ENCODE data around the gene COX15. TPM values are rescaled to one million over a fixed set of nuclear protein-coding genes. Genes with fewer than 3 reads are reported as not detected.

Gene COX15
- total and polyA plus RNA-seq, 2 donors (not counting 3 experiments of a cell fraction or from before 2014, with no cell fraction given) = 16.6 to 34.6 TPM

GRCh38 chr10:99709480-99710229 is 22.3 kb downstream of the COX15 start:
- Histone ChIP-seq H2AFZ (ENCODE audit: low read depth, low read length) (no peak overlapping the region), H3K4me2 (ENCODE audit: insufficient read depth, low read length) (no peak overlapping the region), H4K20me1 (replicated peaks; ENCODE audit: control insufficient read depth, extremely low read depth, insufficient read depth, low read length) (no peaks in the 10 kb centered on the region), H3K4me1 (ENCODE audit: control insufficient read depth, extremely low read depth, insufficient read depth, low read length) (no peaks in the 10 kb centered on the region), H3K27me3 (ENCODE audit: control insufficient read depth in 2 of 2, insufficient read depth in 2 of 2, low read length in 2 of 2) (no peaks in the 10 kb centered on the region), H3K9ac (replicated peaks; ENCODE audit: extremely low read depth, insufficient read depth, low read length) (no peak overlapping the region), H3K79me2 (ENCODE audit: control insufficient read depth, insufficient read depth, low read length) (no peaks in the 10 kb centered on the region), H3K36me3 (ENCODE audit: control insufficient read depth in 2 of 2, extremely low read depth in 1 of 2, insufficient read depth in 2 of 2, low read length in 2 of 2) (peaks cover 11 to 13% of the 10 kb centered on the region in 2 experiments), H3K4me3 (replicated peaks in 1 of 3; ENCODE audit: insufficient read depth in 1 of 3, low read depth in 1 of 3, low read length in 3 of 3) (no peak overlapping the region), H3K27ac (ENCODE audit: insufficient read depth, low read depth, low read length) (no peak overlapping the region), H3K9me3 (replicated peaks; ENCODE audit: control insufficient read depth, insufficient read depth, low read length) (no peaks in the 10 kb centered on the region), H3K9me1 (replicated peaks; ENCODE audit: control insufficient read depth, extremely low read depth, insufficient read depth, low read length) (no peaks in the 10 kb centered on the region)
- CTCF ChIA-PET = interaction anchor here (1.1 to 2.4 kb wide), 7 partner anchors 12 to 149 kb away, joined by 3 to 6 read pairs (median 3); no protein-coding TSS in a partner anchor
- dilution Hi-C loops (cut with MboI; ENCODE audit: extremely low pct_ligation_motif_present, low sequenced_read_pairs) = no loop called here
- no TSS peak for BruUV-seq (replicated peaks)
- no peak for TF ChIP-seq FOS (IDR thresholded peaks at IDR 0.05; ENCODE audit: borderline replicate concordance, insufficient read depth, low read length)
- no peak for TF ChIP-seq POLR2AphosphoS5 (IDR thresholded peaks at IDR 0.05; ENCODE audit: insufficient read depth, low read depth, low read length)
- TF ChIP-seq MAX (IDR thresholded peaks at IDR 0.05; ENCODE audit: insufficient read depth, insufficient read length) = no peak
- intact Hi-C loops (cut with micrococcal nuclease) = loop anchor here (2.0 to 5.0 kb wide), 3 partner anchors 89 to 317 kb away; partner anchors contain the start of gene SLC25A28
- DNase-seq (ENCODE audit: low read depth, low spot score) = no peak
- POLR2A ChIA-PET = no interaction called here
- FAIRE-seq = no peak

- no peak overlapping the region for H2AFZ ChIP-seq (ENCODE audit: low read depth, low read length)
- no peak for DNase-seq (ENCODE audit: low read depth, low spot score)
- dilution Hi-C loops (cut with MboI; ENCODE audit: extremely low pct_ligation_motif_present, low sequenced_read_pairs) = no loop called here
- ChIA-PET CTCF (interaction anchor here (0.9 to 2.4 kb wide), 3 partner anchors 12 to 273 kb away, joined by 3 to 6 read pairs (median 3); no protein-coding TSS in a partner anchor), POLR2A (no interaction called here)
- H3K79me2 ChIP-seq (ENCODE audit: control insufficient read depth, insufficient read depth, low read length) = no peaks in the 10 kb centered on the region
- no TSS peak for BruUV-seq (replicated peaks)
- no peaks in the 10 kb centered on the region for H3K27me3 ChIP-seq (ENCODE audit: control insufficient read depth in 2 of 2, insufficient read depth in 2 of 2, low read length in 2 of 2)
- no peaks in the 10 kb centered on the region for H3K9me1 ChIP-seq (replicated peaks; ENCODE audit: control insufficient read depth, extremely low read depth, insufficient read depth, low read length)
- intact Hi-C loops (cut with micrococcal nuclease) = no loop called here
- H3K36me3 ChIP-seq (ENCODE audit: control insufficient read depth in 2 of 2, extremely low read depth in 1 of 2, insufficient read depth in 2 of 2, low read length in 2 of 2) = peaks cover 13 to 17% of the 10 kb centered on the region in 2 experiments
- no peak overlapping the region for H3K27ac ChIP-seq (ENCODE audit: insufficient read depth, low read depth, low read length)
- H3K4me2 ChIP-seq (ENCODE audit: insufficient read depth, low read length) = no peak overlapping the region
- H3K9ac ChIP-seq (replicated peaks; ENCODE audit: extremely low read depth, insufficient read depth, low read length) = no peak overlapping the region
- no peak for FAIRE-seq
- H3K4me1 ChIP-seq (ENCODE audit: control insufficient read depth, extremely low read depth, insufficient read depth, low read length) = no peaks in the 10 kb centered on the region
- no peak overlapping the region for H3K4me3 ChIP-seq (replicated peaks in 1 of 3; ENCODE audit: insufficient read depth in 1 of 3, low read depth in 1 of 3, low read length in 3 of 3)
- H3K9me3 ChIP-seq (replicated peaks; ENCODE audit: control insufficient read depth, insufficient read depth, low read length) = no peaks in the 10 kb centered on the region
- no peak for TF ChIP-seq CTCF (IDR thresholded peaks at IDR 0.05; ENCODE audit: extremely low read depth in 1 of 2, insufficient read depth in 1 of 2, low read depth in 1 of 2, low read length in 2 of 2)
- TF ChIP-seq MYC (IDR thresholded peaks at IDR 0.05; ENCODE audit: low read depth, low read length) = no peak
- TF ChIP-seq MAX (IDR thresholded peaks at IDR 0.05; ENCODE audit: insufficient read depth, insufficient read length) = no peak
- no peak for TF ChIP-seq POLR2AphosphoS5 (IDR thresholded peaks at IDR 0.05; ENCODE audit: insufficient read depth, low read depth, low read length)
- no peak for TF ChIP-seq FOS (IDR thresholded peaks at IDR 0.05; ENCODE audit: borderline replicate concordance, insufficient read depth, low read length)
- TF ChIP-seq JUN (IDR thresholded peaks at IDR 0.05; ENCODE audit: borderline replicate concordance, insufficient read depth, insufficient read length, low read depth) = no peak
- TF ChIP-seq EZH2 (IDR thresholded peaks at IDR 0.05; ENCODE audit: borderline replicate concordance, low read depth, low read length, severe bottlenecking) = no peak
- TF ChIP-seq GATA2 (IDR thresholded peaks at IDR 0.05; ENCODE audit: insufficient read depth, insufficient read length, low read depth, low read length) = no peak
- no peak for TF ChIP-seq POLR2A (IDR thresholded peaks at IDR 0.05; ENCODE audit: low read depth, low read length)
- H4K20me1 ChIP-seq (replicated peaks; ENCODE audit: control insufficient read depth, extremely low read depth, insufficient read depth, low read length) = no peaks in the 10 kb centered on the region
Measured at GRCh38 chr10:99708428-99709012, 23.4 kb downstream of the COX15 start.
